ENCODE results near the gene VSTM1.

Gene VSTM1

GRCh38 chr19:54095136-54095858 is 31.6 kb upstream of the VSTM1 start:
- no peak for TF ChIP-seq CTCF (IDR thresholded peaks at IDR 0.05; ENCODE audit: insufficient read depth, missing control alignments)
- DNase-seq (ENCODE audit: insufficient read length, low spot score) (no peak), FAIRE-seq (no peak)

DNA sequence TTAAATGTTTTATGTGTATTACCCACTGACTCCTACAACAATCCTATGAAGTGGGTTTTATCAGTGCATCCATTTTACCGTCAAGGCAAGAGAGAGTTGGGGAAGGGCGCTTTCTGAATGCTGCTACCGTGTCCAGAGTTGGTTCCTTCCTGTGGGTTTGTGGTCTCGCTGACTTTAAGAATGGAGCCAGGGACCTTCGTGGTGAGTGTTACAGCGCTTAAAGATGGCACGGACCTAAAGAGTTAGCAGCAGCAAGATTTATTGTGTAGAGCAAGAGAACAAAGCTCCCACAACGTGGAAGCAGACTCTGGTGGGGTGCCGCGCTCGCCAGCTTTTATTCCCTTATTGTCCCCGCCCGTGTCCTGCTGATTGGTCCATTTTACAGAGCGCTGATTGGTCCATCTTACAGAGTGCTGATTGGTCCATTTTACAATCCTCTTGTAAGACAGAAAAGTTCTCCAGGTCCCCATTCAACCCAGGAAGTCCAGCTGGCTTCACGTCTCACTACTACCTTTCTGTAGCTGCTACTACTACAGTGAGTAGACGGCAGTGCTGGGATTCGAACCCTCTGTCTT is 30.8 kb upstream of the VSTM1 start:
- no peak for TF ChIP-seq CTCF (IDR thresholded peaks at IDR 0.05; ENCODE audit: insufficient read depth, missing control alignments)
- FAIRE-seq (no peak), DNase-seq (ENCODE audit: insufficient read length, low spot score) (no peak)

DNA sequence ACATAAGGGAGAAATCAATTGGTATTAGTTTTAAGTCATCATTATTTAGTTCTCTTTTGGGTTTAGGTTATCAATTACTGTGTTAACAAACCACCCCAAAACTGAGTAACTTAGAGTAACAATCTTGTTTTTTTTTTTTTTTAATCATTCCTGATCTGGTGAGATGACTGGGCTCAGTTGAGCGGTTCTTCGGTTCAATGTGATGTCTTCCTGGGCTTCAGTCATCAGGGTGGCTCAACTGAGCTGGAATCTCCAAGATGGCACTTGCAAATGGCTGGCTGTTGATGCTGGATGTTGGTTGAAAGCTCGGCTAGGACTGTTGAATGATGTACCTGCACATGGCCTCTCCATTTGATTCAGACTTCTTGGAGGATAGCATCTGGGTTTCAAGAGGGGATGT is 20.7 kb upstream of the VSTM1 start:
- FAIRE-seq: no peak
- no peak for TF ChIP-seq CTCF (IDR thresholded peaks at IDR 0.05; ENCODE audit: insufficient read depth, missing control alignments)
- no peak for DNase-seq (ENCODE audit: insufficient read length, low spot score)

- no peak for FAIRE-seq
- no peak for TF ChIP-seq CTCF (IDR thresholded peaks at IDR 0.05; ENCODE audit: insufficient read depth, missing control alignments)
- DNase-seq (ENCODE audit: insufficient read length, low spot score): no peak
These were observed 17.3 kb upstream of the VSTM1 start, which contains the start of gene TARM1 for GRCh38 chr19:54081032-54081431. TARM1 (minus strand) TSS chr19:54081365; CDS start chr19:54081340, 25 bp downstream.

- DNase-seq (ENCODE audit: insufficient read length, low spot score) (no peak), FAIRE-seq (no peak)
- TF ChIP-seq CTCF (IDR thresholded peaks at IDR 0.05; ENCODE audit: insufficient read depth, missing control alignments): no peak
These were observed 13.6 kb upstream of the VSTM1 start for GRCh38 chr19:54077334-54077733.

DNA sequence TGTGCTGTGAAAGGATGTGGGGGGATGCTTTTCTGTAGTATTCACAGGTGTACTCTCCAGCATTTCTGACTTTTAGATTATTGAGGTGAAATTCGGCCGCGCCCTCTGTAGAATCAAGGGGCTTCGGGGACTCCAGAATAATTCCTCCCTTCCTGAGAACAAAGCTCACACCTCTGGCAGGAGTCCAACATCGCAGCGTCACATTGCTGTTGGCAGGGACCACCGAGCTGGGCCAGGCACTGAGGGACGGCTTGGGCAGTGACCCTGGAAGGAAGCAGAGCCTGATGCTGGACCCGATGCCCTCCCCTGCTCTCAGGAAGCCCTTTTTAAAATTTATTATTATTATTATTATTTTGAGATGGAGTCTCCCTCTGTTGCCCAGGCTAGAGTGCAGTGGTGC is 11.2 kb upstream of the VSTM1 start:
- TF ChIP-seq CTCF (IDR thresholded peaks at IDR 0.05; ENCODE audit: insufficient read depth, missing control alignments): no peak
- no peak for FAIRE-seq

GRCh38 chr19:54073829-54074228 is 10.1 kb upstream of the VSTM1 start:
- no peak for TF ChIP-seq CTCF (IDR thresholded peaks at IDR 0.05; ENCODE audit: insufficient read depth, missing control alignments)
- FAIRE-seq (no peak), DNase-seq (ENCODE audit: insufficient read length, low spot score) (no peak)

More for the DNA sequence above, 11.2 kb upstream of the VSTM1 start:
- DNase-seq (ENCODE audit: insufficient read length, low spot score): no peak
